Body of pancreas (tissue), 4 donors: ENCODE results near the gene PTK6.

Experiments used
- CTCF ChIP-seq, 7 experiments: fragments of 450-650 bp in 4 of 7; fragments of 200-600 bp in 3 of 7; sonication (generic) in 3 of 7; IDR thresholded peaks; one replicate each; pipeline ENCODE4 v1.5.1; 2016 to 2019; ENCODE audit warnings: antibody characterized with exemption in 7 of 7
- POLR2A ChIP-seq, 3 donors: fragments of 450-650 bp; IDR thresholded peaks; one replicate each; pipeline ENCODE4 v1.6.1; 2016; ENCODE audit warnings: antibody characterized with exemption in 3 of 3, mild to moderate bottlenecking in 2 of 3

GRCh38 chr20:63554361-63555278 lies 17.4 kb upstream of the PTK6 start:
- TF ChIP-seq CTCF (IDR thresholded peaks at IDR 0.05) (no peak), POLR2A (IDR thresholded peaks at IDR 0.05) (no peak)
